Measurements from ENCODE around the gene RBM20. TPM values are rescaled to one million over a fixed set of nuclear protein-coding genes. Genes with fewer than 3 reads are reported as not detected.

The RBM20 gene
- total and polyA plus RNA-seq, 10 of the 15 experiments (the other 5 are each of a cell fraction or from before 2014, with no cell fraction given) = 0.04 to 0.26 (median 0.15) TPM

DNA sequence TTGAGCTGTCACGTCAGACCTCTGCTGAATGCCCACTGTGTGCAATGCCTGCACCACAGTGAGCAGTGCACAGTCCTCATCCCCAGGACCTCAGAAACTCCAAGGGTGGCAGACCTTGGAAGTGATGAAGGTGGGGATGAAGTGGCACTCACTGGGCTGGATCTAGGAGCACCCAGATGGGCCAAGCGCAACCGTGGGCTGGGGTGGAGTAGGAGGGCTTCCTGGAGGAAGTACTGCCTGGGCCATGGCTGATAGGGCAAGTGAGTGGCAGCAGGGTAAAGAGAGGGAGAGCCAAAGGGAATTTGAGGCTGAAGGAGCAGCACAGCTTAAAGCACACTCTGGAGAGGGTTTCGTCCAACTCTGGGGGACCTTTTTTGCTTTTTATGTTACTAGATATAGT, 52.3 kb downstream of the RBM20 start:
- in situ Hi-C loops (cut with MboI) = no loop called here
- H3K27me3 ChIP-seq (replicated peaks in 1 of 2; ENCODE audit: control insufficient read depth in 2 of 2, insufficient read depth in 2 of 2, low read length in 1 of 2) = peaks cover 0 to 5% of the 10 kb centered on the region in 2 experiments; a peak in 1 of 4 replicates
- H3K27ac ChIP-seq (ENCODE audit: control insufficient read depth, insufficient read depth) = no peak overlapping the region
- H2AFZ ChIP-seq (ENCODE audit: control insufficient read depth, low read depth, low read length) = no peak overlapping the region
- no peak for TF ChIP-seq TCF7 (IDR thresholded peaks at IDR 0.05; ENCODE audit: borderline replicate concordance)
- TF ChIP-seq, protein P1, sequence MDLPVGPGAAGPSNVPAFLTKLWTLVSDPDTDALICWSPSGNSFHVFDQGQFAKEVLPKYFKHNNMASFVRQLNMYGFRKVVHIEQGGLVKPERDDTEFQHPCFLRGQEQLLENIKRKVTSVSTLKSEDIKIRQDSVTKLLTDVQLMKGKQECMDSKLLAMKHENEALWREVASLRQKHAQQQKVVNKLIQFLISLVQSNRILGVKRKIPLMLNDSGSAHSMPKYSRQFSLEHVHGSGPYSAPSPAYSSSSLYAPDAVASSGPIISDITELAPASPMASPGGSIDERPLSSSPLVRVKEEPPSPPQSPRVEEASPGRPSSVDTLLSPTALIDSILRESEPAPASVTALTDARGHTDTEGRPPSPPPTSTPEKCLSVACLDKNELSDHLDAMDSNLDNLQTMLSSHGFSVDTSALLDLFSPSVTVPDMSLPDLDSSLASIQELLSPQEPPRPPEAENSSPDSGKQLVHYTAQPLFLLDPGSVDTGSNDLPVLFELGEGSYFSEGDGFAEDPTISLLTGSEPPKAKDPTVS (IDR thresholded peaks at IDR 0.05; ENCODE audit: low read depth, low read length) = no peak
- ChIA-PET SMC1A (ENCODE audit: uncharacterized antibody, unreplicated experiment) (interaction anchor here (1.0 kb wide), 1 partner anchor 9 kb away, joined by 3 read pairs; no protein-coding TSS in a partner anchor), POLR2A (no interaction called here), CTCF (no interaction called here), RAD21 (ENCODE audit: unreplicated experiment) (no interaction called here)
- WGBS (ENCODE audit: insufficient coverage, insufficient replicate concordance, low lambda C conversion rate, missing lambda C conversion rate) = 40% methylated on average over 4 of the region's 4 CpGs
- BruUV-seq (replicated peaks) = no TSS peak
- ATAC-seq (no peak), DNase-seq (ENCODE audit: low read depth, low spot score) (no peak), FAIRE-seq (no peak)
- H3K79me2 ChIP-seq (ENCODE audit: control insufficient read depth, insufficient read depth, low read length) = no peaks in the 10 kb centered on the region
- H3K36me3 ChIP-seq (ENCODE audit: control insufficient read depth in 2 of 2, insufficient read depth in 2 of 2, low read length in 1 of 2) = no peaks in the 10 kb centered on the region
- peaks cover 7% of the 10 kb centered on the region for H3K4me1 ChIP-seq (ENCODE audit: control insufficient read depth, insufficient read depth, low read length)
- no peaks in the 10 kb centered on the region; the same call in 1 of the 3 replicates for H3K9me3 ChIP-seq (replicated peaks; ENCODE audit: control insufficient read depth, insufficient read depth, low read length)
- intact Hi-C loops (cut with micrococcal nuclease; ENCODE audit: unreplicated experiment) = no loop called here
- H4K20me1 ChIP-seq (ENCODE audit: control insufficient read depth, insufficient read depth) = no peaks in the 10 kb centered on the region
- H3K4me2 ChIP-seq (ENCODE audit: control insufficient read depth, insufficient read depth) = no peak overlapping the region
- H3K4me3 ChIP-seq = no peak overlapping the region
- no peak overlapping the region for H3K9ac ChIP-seq (ENCODE audit: control insufficient read depth, insufficient read depth, low read length)

GRCh38 chr10:110698340-110698739, 54.2 kb downstream of the RBM20 start:
- Histone ChIP-seq H2AFZ (ENCODE audit: control insufficient read depth, low read depth, low read length) (no peak overlapping the region), H3K27ac (ENCODE audit: control insufficient read depth, insufficient read depth) (no peak overlapping the region), H3K4me3 (no peak overlapping the region), H3K79me2 (ENCODE audit: control insufficient read depth, insufficient read depth, low read length) (no peaks in the 10 kb centered on the region), H3K9me3 (replicated peaks; ENCODE audit: control insufficient read depth, insufficient read depth, low read length) (no peaks in the 10 kb centered on the region), H3K9ac (ENCODE audit: control insufficient read depth, insufficient read depth, low read length) (no peak overlapping the region), H4K20me1 (ENCODE audit: control insufficient read depth, insufficient read depth) (no peaks in the 10 kb centered on the region), H3K4me2 (ENCODE audit: control insufficient read depth, insufficient read depth) (no peak overlapping the region), H3K27me3 (replicated peaks in 1 of 2; ENCODE audit: control insufficient read depth in 2 of 2, insufficient read depth in 2 of 2, low read length in 1 of 2) (peaks cover 0 to 5% of the 10 kb centered on the region in 2 experiments; a peak in 1 of 4 replicates), H3K4me1 (ENCODE audit: control insufficient read depth, insufficient read depth, low read length) (peaks cover 7% of the 10 kb centered on the region), H3K36me3 (ENCODE audit: control insufficient read depth in 2 of 2, insufficient read depth in 2 of 2, low read length in 1 of 2) (no peaks in the 10 kb centered on the region)
- SMC1A ChIA-PET (ENCODE audit: uncharacterized antibody, unreplicated experiment) = no interaction called here
- WGBS (ENCODE audit: insufficient coverage, insufficient replicate concordance, low lambda C conversion rate, missing lambda C conversion rate) = 41% methylated on average over 5 of the region's 5 CpGs
- no peak for TF ChIP-seq TCF7 (IDR thresholded peaks at IDR 0.05; ENCODE audit: borderline replicate concordance)
- no peak for TF ChIP-seq RB1 (IDR thresholded peaks at IDR 0.05; ENCODE audit: borderline replicate concordance)
- no peak for TF ChIP-seq TCF3 (IDR thresholded peaks at IDR 0.05; ENCODE audit: borderline replicate concordance, insufficient read depth, low read depth, low read length)
- TF ChIP-seq SP1 (IDR thresholded peaks at IDR 0.05; ENCODE audit: low read depth, low read length) = no peak
- TF ChIP-seq KDM1A (IDR thresholded peaks at IDR 0.05; ENCODE audit: borderline replicate concordance) = no peak
- TF ChIP-seq FOXK2 (IDR thresholded peaks at IDR 0.05) = no peak
- TF ChIP-seq POLR2A (IDR thresholded peaks at IDR 0.05; ENCODE audit: low read depth, low read length) = no peak
- no peak for TF ChIP-seq SMAD1 (IDR thresholded peaks at IDR 0.05; ENCODE audit: low read depth, partially characterized antibody)
- no peak for TF ChIP-seq SMC3 (IDR thresholded peaks at IDR 0.05; ENCODE audit: borderline replicate concordance, low read length)
- no peak for TF ChIP-seq NBN (IDR thresholded peaks at IDR 0.05)
- no peak for ATAC-seq
- no TSS peak for BruUV-seq (replicated peaks)
- in situ Hi-C loops (cut with MboI) (no loop called here), intact Hi-C loops (cut with micrococcal nuclease; ENCODE audit: unreplicated experiment) (no loop called here)
- CTCF ChIA-PET = no interaction called here
- RAD21 ChIA-PET (ENCODE audit: unreplicated experiment) = no interaction called here
- POLR2A ChIA-PET = no interaction called here
- DNase-seq (ENCODE audit: low read depth, low spot score) = no peak
- FAIRE-seq = no peak

All from GM12878 (cell line).